Spleen (tissue), 11 donors: Measurements from ENCODE around the gene GGPS1. TPM values are rescaled to one million over a fixed set of nuclear protein-coding genes. Genes with fewer than 3 reads are reported as not detected.

ENCODE experiments used
- DNase-seq: peaks from one replicate; pipeline ENCODE4 v3.0.0-alpha.2; 2020
- H3K27ac ChIP-seq, 8 donors: fragments of 200-600 bp; sonication (generic) in 7 of 8; 1 replicate in 4 of 8; 2 replicates in 4 of 8; pipeline versions ENCODE4 v1.5.0 to v1.8.0; 2016 to 2021; ENCODE audit warnings: inconsistent platforms in 4 of 8, mild to moderate bottlenecking in 4 of 8, moderate library complexity in 1 of 8
- H3K27me3 ChIP-seq, 7 donors: fragments of 200-600 bp; sonication (generic) in 6 of 7; replicated peaks in 1 of 7; 1 replicate in 4 of 7; 2 replicates in 3 of 7; pipeline versions ENCODE4 v1.5.0 to v1.8.0; 2016 to 2021; ENCODE audit warnings: inconsistent platforms in 3 of 7, mild to moderate bottlenecking in 1 of 7
- H3K36me3 ChIP-seq, 6 donors: fragments of 200-600 bp; sonication (generic) in 5 of 6; 1 replicate in 4 of 6; 2 replicates in 2 of 6; pipeline versions ENCODE4 v1.5.0 to v1.8.0; 2016 to 2021; ENCODE audit warnings: inconsistent platforms in 2 of 6
- H3K4me1 ChIP-seq, 6 donors: fragments of 200-600 bp; sonication (generic) in 5 of 6; 1 replicate in 3 of 6; 2 replicates in 3 of 6; pipeline versions ENCODE4 v1.5.0 to v1.8.0; 2016 to 2021; ENCODE audit warnings: inconsistent platforms in 3 of 6
- H3K4me3 ChIP-seq, 8 donors: fragments of 200-600 bp; sonication (generic) in 7 of 8; 1 replicate in 4 of 8; 2 replicates in 4 of 8; pipeline versions ENCODE4 v1.5.0 to v1.8.0; 2016 to 2021; ENCODE audit warnings: inconsistent platforms in 4 of 8, mild to moderate bottlenecking in 4 of 8, moderate library complexity in 2 of 8
- H3K9me3 ChIP-seq, 8 donors: fragments of 200-600 bp; sonication (generic) in 7 of 8; 1 replicate in 4 of 8; 2 replicates in 4 of 8; pipeline versions ENCODE4 v1.5.0 to v1.8.0; 2016 to 2021; ENCODE audit warnings: inconsistent platforms in 4 of 8
- POLR2A ChIP-seq, 3 donors: fragments of 450-650 bp; IDR thresholded peaks; one replicate each; pipeline ENCODE4 v1.5.1; 2017; ENCODE audit warnings: antibody characterized with exemption in 3 of 3, mild to moderate bottlenecking in 1 of 3
- POLR2AphosphoS5 ChIP-seq, 3 donors: sonication (generic); formaldehyde crosslinking; IDR thresholded peaks; one replicate each; pipeline ENCODE4 v1.5.1; 2017; ENCODE audit warnings: antibody characterized with exemption in 3 of 3
- WGBS, 5 donors: extraction: QIAGEN DNeasy Blood & Tissue Kit in 3 of 5; methylation state at CpG; one replicate each; pipeline versions ENCODE4 v1.1.5 to v1.1.7; 2013 to 2018; 5-methylcytosine and 5-hydroxymethylcytosine counted together
- intact Hi-C: fragments of 100-400 bp; cut with DNase I; formaldehyde crosslinking; loops from one replicate; pipeline ENCODE4 v1.15.0; 2023; ENCODE audit warnings: low total_unique reads
- polyA plus RNA-seq, 3 donors: library from polyadenylated mRNA; stranded (reverse); fragments of 200-250 nt; gene quantifications; one replicate each; pipeline ENCODE4 v1.2.1, GENCODE V29; 2013
- total RNA-seq, 7 donors: library from RNA; depleted of rRNA in 3 of 7; stranded (reverse); fragments of >200 nt in 3 of 7; fragmentation: NEBNext Ultra II Directional in 4 of 7; extraction: Animal tissue kit (Norgen Biotek cat#: 25700) in 4 of 7; gene quantifications; one replicate each; pipeline versions ENCODE4 v1.1.0 to v1.2.1, GENCODE V29; 2016 to 2021
- TF ChIP-seq, protein P1 (sequence below), 11 experiments: fragments of 200-600 bp in 7 of 11; fragments of 450-650 bp in 4 of 11; sonication (generic) in 4 of 11; IDR thresholded peaks in 8 of 11; conservative IDR thresholded peaks in 3 of 11; 1 replicate in 7 of 11; 2 replicates in 4 of 11; pipeline versions ENCODE4 v1.4.0 to v1.8.0; 2016 to 2021; ENCODE audit warnings: antibody characterized with exemption in 11 of 11, inconsistent platforms in 4 of 11, mild to moderate bottlenecking in 1 of 11
- donor health status: healthy with polysubstance abuse.
- donor health status: DM: no; HTN: no; CAD: no; lungs with moderate emphysema.
- donor health status: DM: no; HTN: no; CAD: no.
- donor health status: Bipolar disorder and iron deficiency.
- donor health status: healthy.
- donor health status: DM: no; HTN: no; CAD: no.
- donor health status: DM: yes; HTN: yes; CAD: no.

GGPS1 gene
- total and polyA plus RNA-seq, 10 donors = 23.6 to 34.9 (median 25.8) TPM

DNA sequence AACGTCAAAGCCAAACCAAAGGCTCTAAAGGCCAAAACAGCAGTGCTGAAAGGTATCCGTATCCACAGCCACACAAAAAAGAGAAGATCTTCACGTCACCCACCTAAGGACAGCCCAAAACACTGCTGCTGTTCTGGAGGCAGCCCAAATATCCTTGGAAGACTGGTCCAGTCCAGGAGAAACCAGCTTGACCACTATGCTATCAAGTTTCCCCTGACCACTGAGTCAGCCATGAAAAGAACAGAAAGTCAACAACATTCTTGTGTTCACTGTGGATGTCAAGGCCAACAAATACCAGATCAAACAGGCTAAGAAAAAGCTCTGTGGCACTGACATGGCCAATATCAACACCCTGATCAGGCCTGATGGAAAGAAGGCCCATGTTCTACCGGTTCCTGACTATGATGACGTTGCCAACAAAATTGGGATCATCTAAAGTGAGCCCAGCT is 32.4 kb upstream of the GGPS1 start:
- Histone ChIP-seq H3K9me3 (peaks cover 0 to 20% (median 10%) of the 10 kb centered on the region in 8 donors), H3K36me3 (no peaks in the 10 kb centered on the region), H3K27me3 (no peaks in the 10 kb centered on the region), H3K4me3 (no peak overlapping the region), H3K27ac (peak overlapping the region in 4 of 8 donors; percentile 36 to 69 (median 47)), H3K4me1 (peaks cover 12 to 97% (median 75%) of the 10 kb centered on the region in 6 donors)
- WGBS, 5 donors = 91 to 97% (median 93%) methylated on average over 5 of the region's 5 CpGs
- DNase-seq = no peak
- TF ChIP-seq POLR2A (IDR thresholded peaks at IDR 0.05) (no peak), POLR2AphosphoS5 (IDR thresholded peaks at IDR 0.05) (no peak)
- TF ChIP-seq, protein P1, sequence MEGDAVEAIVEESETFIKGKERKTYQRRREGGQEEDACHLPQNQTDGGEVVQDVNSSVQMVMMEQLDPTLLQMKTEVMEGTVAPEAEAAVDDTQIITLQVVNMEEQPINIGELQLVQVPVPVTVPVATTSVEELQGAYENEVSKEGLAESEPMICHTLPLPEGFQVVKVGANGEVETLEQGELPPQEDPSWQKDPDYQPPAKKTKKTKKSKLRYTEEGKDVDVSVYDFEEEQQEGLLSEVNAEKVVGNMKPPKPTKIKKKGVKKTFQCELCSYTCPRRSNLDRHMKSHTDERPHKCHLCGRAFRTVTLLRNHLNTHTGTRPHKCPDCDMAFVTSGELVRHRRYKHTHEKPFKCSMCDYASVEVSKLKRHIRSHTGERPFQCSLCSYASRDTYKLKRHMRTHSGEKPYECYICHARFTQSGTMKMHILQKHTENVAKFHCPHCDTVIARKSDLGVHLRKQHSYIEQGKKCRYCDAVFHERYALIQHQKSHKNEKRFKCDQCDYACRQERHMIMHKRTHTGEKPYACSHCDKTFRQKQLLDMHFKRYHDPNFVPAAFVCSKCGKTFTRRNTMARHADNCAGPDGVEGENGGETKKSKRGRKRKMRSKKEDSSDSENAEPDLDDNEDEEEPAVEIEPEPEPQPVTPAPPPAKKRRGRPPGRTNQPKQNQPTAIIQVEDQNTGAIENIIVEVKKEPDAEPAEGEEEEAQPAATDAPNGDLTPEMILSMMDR (IDR thresholded peaks at IDR 0.05 in 8 of 11, conservative IDR thresholded peaks at IDR 0.05 in 3 of 11) = no peak
- intact Hi-C loops = no loop called here

DNA sequence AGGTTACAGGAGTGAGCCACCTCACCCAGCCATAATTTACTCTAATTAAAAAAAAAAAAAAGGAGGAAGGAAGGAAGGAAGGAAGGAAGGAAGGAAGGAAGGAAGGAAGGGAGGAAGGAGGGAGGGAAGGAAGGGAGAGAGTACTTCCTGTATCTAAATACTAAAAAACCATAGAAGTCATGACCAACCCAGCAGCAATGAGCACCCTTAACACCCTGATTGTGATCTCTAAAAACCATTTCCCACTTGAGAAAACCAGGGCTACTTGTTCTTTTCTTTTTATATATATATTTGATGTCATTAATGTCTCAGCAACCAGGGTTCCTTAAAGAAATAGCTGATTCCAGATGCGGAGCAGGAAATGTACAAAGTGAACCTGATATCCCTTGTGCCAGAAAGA is 31.6 kb upstream of the GGPS1 start:
- Histone ChIP-seq H3K27me3 (no peaks in the 10 kb centered on the region), H3K9me3 (peaks cover 0 to 20% (median 10%) of the 10 kb centered on the region in 8 donors), H3K4me3 (no peak overlapping the region), H3K4me1 (peaks cover 12 to 97% (median 74%) of the 10 kb centered on the region in 6 donors), H3K36me3 (no peaks in the 10 kb centered on the region), H3K27ac (peak overlapping the region in 6 of 8 donors; percentile 15 to 80 (median 46))
- intact Hi-C loops = no loop called here
- DNase-seq = no peak
- 84 to 97% (median 92%) methylated on average over 1 of the region's 1 CpG for WGBS, 5 donors
- TF ChIP-seq POLR2AphosphoS5 (IDR thresholded peaks at IDR 0.05) (no peak), POLR2A (IDR thresholded peaks at IDR 0.05) (no peak)
- TF ChIP-seq, protein P1 (IDR thresholded peaks at IDR 0.05 in 8 of 11, conservative IDR thresholded peaks at IDR 0.05 in 3 of 11) = no peak

DNA sequence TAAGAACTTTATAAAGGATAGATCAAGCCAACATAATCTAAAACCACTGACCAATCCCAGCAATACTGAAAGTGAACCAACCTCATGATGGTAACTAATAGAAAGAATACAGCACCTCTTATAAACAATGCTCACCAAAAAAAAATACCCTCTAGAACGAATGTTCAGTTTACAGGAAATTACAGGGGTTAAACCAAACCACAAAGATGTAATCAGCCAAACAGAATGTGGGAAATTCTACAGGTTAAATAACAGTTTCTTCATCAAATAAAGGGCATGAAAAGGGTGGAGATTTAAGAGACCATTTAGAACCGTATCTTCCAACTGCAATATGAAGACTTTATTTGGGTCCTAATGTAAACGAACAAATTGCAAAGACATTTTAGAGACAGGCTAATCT is 30.8 kb upstream of the GGPS1 start:
- peaks cover 0 to 20% (median 10%) of the 10 kb centered on the region in 8 donors for H3K9me3 ChIP-seq
- peaks cover 12 to 97% (median 71%) of the 10 kb centered on the region in 6 donors for H3K4me1 ChIP-seq
- peak overlapping the region in 7 of 8 donors; percentile 10 to 80 (median 38) for H3K27ac ChIP-seq
- no peaks in the 10 kb centered on the region for H3K27me3 ChIP-seq
- TF ChIP-seq POLR2A (IDR thresholded peaks at IDR 0.05) = no peak
- TF ChIP-seq, protein P1 (IDR thresholded peaks at IDR 0.05 in 8 of 11, conservative IDR thresholded peaks at IDR 0.05 in 3 of 11) = no peak
- no peak for TF ChIP-seq POLR2AphosphoS5 (IDR thresholded peaks at IDR 0.05)
- no peaks in the 10 kb centered on the region for H3K36me3 ChIP-seq
- peak overlapping the region in 1 of 8 donors; percentile 22 for H3K4me3 ChIP-seq
- intact Hi-C loops = no loop called here
- no peak for DNase-seq
- 35 to 43% (median 41%) methylated on average over 3 of the region's 3 CpGs for WGBS, 5 donors

DNA sequence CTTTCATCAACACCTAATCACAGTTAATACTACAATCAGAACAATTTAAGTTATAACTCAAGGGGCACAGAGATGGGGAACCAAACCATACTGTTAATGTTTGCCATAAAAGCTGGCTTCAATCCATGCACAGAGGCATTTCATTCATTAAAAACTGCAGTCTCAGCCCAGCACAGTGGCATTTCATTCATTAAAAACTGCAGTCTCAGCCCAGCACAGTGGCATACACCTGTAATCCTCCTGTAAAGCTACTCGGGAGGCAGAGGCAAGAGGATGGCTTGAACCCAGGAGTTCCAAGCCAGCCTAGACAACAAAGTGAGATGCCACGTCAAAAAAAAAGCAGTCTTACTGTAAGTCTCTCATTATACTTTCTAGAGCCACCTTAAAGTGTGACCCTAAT is 29.6 kb upstream of the GGPS1 start:
- DNase-seq = no peak
- WGBS, 5 donors = 47 to 79% (median 57%) methylated on average over 2 of the region's 2 CpGs

More for the DNA sequence above, 29.6 kb upstream of the GGPS1 start:
- peaks cover 7 to 97% (median 66%) of the 10 kb centered on the region in 6 donors for H3K4me1 ChIP-seq
- no peak for TF ChIP-seq POLR2AphosphoS5 (IDR thresholded peaks at IDR 0.05)
- TF ChIP-seq, protein P1 (IDR thresholded peaks at IDR 0.05 in 8 of 11, conservative IDR thresholded peaks at IDR 0.05 in 3 of 11) = no peak
- TF ChIP-seq POLR2A (IDR thresholded peaks at IDR 0.05) = no peak
- H3K9me3 ChIP-seq = peaks cover 0 to 20% (median 10%) of the 10 kb centered on the region in 8 donors
- intact Hi-C loops = no loop called here
- no peak overlapping the region for H3K4me3 ChIP-seq
- no peaks in the 10 kb centered on the region for H3K27me3 ChIP-seq
- no peaks in the 10 kb centered on the region for H3K36me3 ChIP-seq
- peak overlapping the region in 3 of 8 donors; percentile 25 to 51 (median 46) for H3K27ac ChIP-seq
